ENCODE data around the gene SGSM1. TPM values are rescaled to one million over a fixed set of nuclear protein-coding genes. Genes with fewer than 3 reads are reported as not detected.

SGSM1 gene
- total RNA-seq, 1 donor from 2014 or later: 3.7 TPM

- no peak overlapping the region for H3K27ac Mint-ChIP-seq
- H3K36me3 Mint-ChIP-seq: no peaks in the 10 kb centered on the region
- H3K9me3 Mint-ChIP-seq: no peaks in the 10 kb centered on the region
- H3K4me1 Mint-ChIP-seq (ENCODE audit: unreplicated experiment): peaks cover 20% of the 10 kb centered on the region
- no peak overlapping the region for H3K4me3 Mint-ChIP-seq
- TF ChIP-seq, protein P1, sequence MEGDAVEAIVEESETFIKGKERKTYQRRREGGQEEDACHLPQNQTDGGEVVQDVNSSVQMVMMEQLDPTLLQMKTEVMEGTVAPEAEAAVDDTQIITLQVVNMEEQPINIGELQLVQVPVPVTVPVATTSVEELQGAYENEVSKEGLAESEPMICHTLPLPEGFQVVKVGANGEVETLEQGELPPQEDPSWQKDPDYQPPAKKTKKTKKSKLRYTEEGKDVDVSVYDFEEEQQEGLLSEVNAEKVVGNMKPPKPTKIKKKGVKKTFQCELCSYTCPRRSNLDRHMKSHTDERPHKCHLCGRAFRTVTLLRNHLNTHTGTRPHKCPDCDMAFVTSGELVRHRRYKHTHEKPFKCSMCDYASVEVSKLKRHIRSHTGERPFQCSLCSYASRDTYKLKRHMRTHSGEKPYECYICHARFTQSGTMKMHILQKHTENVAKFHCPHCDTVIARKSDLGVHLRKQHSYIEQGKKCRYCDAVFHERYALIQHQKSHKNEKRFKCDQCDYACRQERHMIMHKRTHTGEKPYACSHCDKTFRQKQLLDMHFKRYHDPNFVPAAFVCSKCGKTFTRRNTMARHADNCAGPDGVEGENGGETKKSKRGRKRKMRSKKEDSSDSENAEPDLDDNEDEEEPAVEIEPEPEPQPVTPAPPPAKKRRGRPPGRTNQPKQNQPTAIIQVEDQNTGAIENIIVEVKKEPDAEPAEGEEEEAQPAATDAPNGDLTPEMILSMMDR (conservative IDR thresholded peaks at IDR 0.05): no peak
- H3K27me3 Mint-ChIP-seq: peaks cover 9% of the 10 kb centered on the region
- no peak for DNase-seq (ENCODE audit: extremely low spot score, unreplicated experiment)
Observed at GRCh38 chr22:24947383-24947782, 141.4 kb downstream of the SGSM1 start.

- H3K9me3 Mint-ChIP-seq: no peaks in the 10 kb centered on the region
- H3K4me3 Mint-ChIP-seq: no peak overlapping the region
- TF ChIP-seq, protein P1 (conservative IDR thresholded peaks at IDR 0.05): no peak
- peaks cover 9% of the 10 kb centered on the region for H3K27me3 Mint-ChIP-seq
- DNase-seq (ENCODE audit: extremely low spot score, unreplicated experiment): no peak
- H3K36me3 Mint-ChIP-seq: no peaks in the 10 kb centered on the region
- peaks cover 20% of the 10 kb centered on the region for H3K4me1 Mint-ChIP-seq (ENCODE audit: unreplicated experiment)
- no peak overlapping the region for H3K27ac Mint-ChIP-seq
Observed at GRCh38 chr22:24947881-24948280, 141.9 kb downstream of the SGSM1 start.

GRCh38 chr22:24948356-24949202 is 142.6 kb downstream of the SGSM1 start:
- Mint-ChIP-seq H3K36me3 (no peaks in the 10 kb centered on the region), H3K4me1 (ENCODE audit: unreplicated experiment) (peaks cover 24% of the 10 kb centered on the region), H3K4me3 (no peak overlapping the region), H3K27ac (no peak overlapping the region), H3K9me3 (no peaks in the 10 kb centered on the region), H3K27me3 (peaks cover 13% of the 10 kb centered on the region)
- TF ChIP-seq, protein P1 (conservative IDR thresholded peaks at IDR 0.05): no peak
- no peak for DNase-seq (ENCODE audit: extremely low spot score, unreplicated experiment)

DNA sequence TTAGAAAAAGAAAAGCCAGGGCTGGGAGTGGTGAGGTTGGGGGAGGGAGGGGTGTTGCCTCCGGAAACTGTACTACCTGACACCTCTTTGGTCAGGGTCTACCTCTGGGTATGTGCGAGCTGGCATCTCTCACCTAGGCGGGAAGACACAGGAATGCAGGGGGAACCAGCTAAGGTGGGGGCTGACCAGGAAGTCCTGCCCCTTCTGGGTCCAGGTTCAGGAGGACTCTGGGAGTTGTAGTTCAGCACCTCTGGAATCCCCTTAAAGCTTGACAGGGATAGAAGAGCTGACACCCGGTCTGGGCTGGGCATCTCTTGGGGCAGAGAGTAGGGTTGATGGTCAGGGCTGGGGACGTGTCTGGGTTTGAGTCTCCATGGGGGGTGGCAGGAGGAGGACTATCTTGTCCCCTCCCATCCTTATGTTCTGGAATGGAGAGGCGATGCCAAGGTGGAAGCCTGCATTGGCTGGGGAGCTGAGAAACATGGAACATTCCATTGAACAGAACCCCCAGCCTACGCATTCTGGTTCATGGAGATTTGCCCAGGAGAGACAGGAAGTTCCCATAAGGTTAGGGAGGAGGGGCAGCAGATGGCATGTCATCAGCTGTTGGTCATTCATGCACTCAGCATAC is 144.4 kb downstream of the SGSM1 start:
- TF ChIP-seq, protein P1 (conservative IDR thresholded peaks at IDR 0.05): no peak
- H3K27me3 Mint-ChIP-seq: peaks cover 17% of the 10 kb centered on the region
- H3K27ac Mint-ChIP-seq: no peak overlapping the region
- DNase-seq (ENCODE audit: extremely low spot score, unreplicated experiment): no peak
- peaks cover 37% of the 10 kb centered on the region for H3K4me1 Mint-ChIP-seq (ENCODE audit: unreplicated experiment)
- H3K9me3 Mint-ChIP-seq: no peaks in the 10 kb centered on the region
- no peaks in the 10 kb centered on the region for H3K36me3 Mint-ChIP-seq
- peak overlapping the region; percentile 75 for H3K4me3 Mint-ChIP-seq

DNA sequence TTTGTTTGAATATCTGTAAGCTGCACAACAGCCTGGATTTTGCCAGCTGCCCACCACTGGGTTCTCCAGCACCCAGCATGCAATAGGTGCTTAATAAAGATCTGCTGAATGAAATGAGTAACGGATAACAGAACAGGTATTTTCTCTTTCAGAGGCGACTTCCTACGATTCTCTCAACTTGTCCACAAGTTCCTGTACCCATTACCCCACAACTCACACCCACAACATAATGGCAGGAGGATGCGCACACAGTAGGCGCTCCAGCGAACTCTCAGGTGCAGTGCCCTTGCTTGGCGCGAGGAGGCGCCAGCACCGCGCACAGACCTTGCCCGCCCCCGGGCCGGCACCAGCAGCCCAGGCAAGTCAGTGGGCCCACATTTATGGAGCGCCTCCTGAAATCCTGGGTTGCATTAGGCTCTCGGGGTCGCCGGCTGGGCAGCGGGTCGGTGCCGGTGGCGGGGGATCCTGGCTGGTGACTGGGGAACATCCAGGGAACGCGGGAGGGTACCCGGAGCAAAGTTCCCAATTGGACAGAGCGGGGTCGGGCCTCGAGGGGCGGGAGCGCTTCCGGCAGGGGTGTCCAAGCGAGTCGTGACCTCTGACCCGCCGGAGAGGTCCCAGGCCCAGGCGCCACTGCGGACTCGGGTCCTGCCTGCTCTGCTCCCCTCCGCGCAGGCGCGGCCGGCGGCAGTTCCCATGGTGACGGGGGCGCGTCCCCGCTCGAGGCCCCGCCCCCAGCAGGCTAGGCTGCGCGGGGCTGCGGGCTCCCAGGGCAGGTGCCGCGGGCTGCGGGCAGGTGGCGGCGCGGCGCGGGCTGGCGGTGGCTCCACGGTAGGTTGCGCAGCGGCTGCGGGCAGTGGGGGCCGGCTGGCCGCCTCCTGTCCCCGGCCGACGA is 146.2 kb downstream of the SGSM1 start, which contains the start of gene KIAA1671:
Gene KIAA1671 (plus strand): TSS at position 775 of the 895 bp plus-strand sequence. CDS start 75,284 bp downstream, outside the sequence.
- no peaks in the 10 kb centered on the region for H3K9me3 Mint-ChIP-seq
- H3K27ac Mint-ChIP-seq: peak within 1 kb of the TSS; percentile 94
- TF ChIP-seq, protein P1 (conservative IDR thresholded peaks at IDR 0.05): peak; percentile 98
- H3K4me3 Mint-ChIP-seq: peak within 1 kb of the TSS; percentile 99
- H3K36me3 Mint-ChIP-seq: no peaks in the 10 kb centered on the region
- peaks cover 31% of the 10 kb centered on the region for H3K4me1 Mint-ChIP-seq (ENCODE audit: unreplicated experiment)
- DNase-seq (ENCODE audit: extremely low spot score, unreplicated experiment): peak; percentile 95
- H3K27me3 Mint-ChIP-seq: peaks cover 13% of the 10 kb centered on the region

All from type B pancreatic cell (in vitro differentiated cells).